ENCODE data around the gene GCN1. TPM values are rescaled to one million over a fixed set of nuclear protein-coding genes. Genes with fewer than 3 reads are reported as not detected.

The GCN1 gene
- total RNA-seq, 1 experiment from 2014 or later, result 117 TPM

- Mint-ChIP-seq H3K27me3 (ENCODE audit: insufficient read depth, unreplicated experiment) (no peaks in the 10 kb centered on the region), H3K9me3 (ENCODE audit: unreplicated experiment) (no peaks in the 10 kb centered on the region), H3K27ac (ENCODE audit: low read depth, unreplicated experiment) (peak overlapping the region; percentile 79), H3K36me3 (ENCODE audit: insufficient read depth, unreplicated experiment) (peaks cover 23% of the 10 kb centered on the region), H3K4me1 (ENCODE audit: insufficient read depth, unreplicated experiment) (peaks cover 18% of the 10 kb centered on the region), H3K4me3 (ENCODE audit: unreplicated experiment) (no peak overlapping the region)
- BruUV-seq (replicated peaks), result no TSS peak
- intact Hi-C loops (cut with micrococcal nuclease), result loop anchor here (2.0 kb wide), 2 partner anchors 25 to 145 kb away; no protein-coding TSS in a partner anchor
- CTCF ChIA-PET, result interaction anchor here (0.7 to 1.4 kb wide), 8 partner anchors 12 to 146 kb away, joined by 3 to 6 read pairs (median 4); no protein-coding TSS in a partner anchor
- TF ChIP-seq CTCF (IDR thresholded peaks at IDR 0.05; ENCODE audit: unreplicated experiment), result no peak
- DNase-seq (ENCODE audit: unreplicated experiment), result no peak
- POLR2A ChIA-PET, result interaction anchor here (0.6 to 2.0 kb wide), 12 partner anchors 14 to 97 kb away, joined by 3 to 49 read pairs (median 4); partner anchors contain the start of gene BICDL1
Observed at GRCh38 chr12:120085920-120086645, 108.4 kb downstream of the GCN1 start.

- CTCF ChIA-PET, result no interaction called here
- H3K27me3 Mint-ChIP-seq (ENCODE audit: insufficient read depth, unreplicated experiment), result no peaks in the 10 kb centered on the region
- no peak for TF ChIP-seq CTCF (IDR thresholded peaks at IDR 0.05; ENCODE audit: unreplicated experiment)
- POLR2A ChIA-PET, result interaction anchor here (2.7 to 3.5 kb wide), 2 partner anchors 35 to 92 kb away, joined by 15 to 30 read pairs; partner anchors contain the start of genes BICDL1 and RAB35
- H3K9me3 Mint-ChIP-seq (ENCODE audit: unreplicated experiment), result no peaks in the 10 kb centered on the region
- BruUV-seq (replicated peaks), result no TSS peak
- H3K4me1 Mint-ChIP-seq (ENCODE audit: insufficient read depth, unreplicated experiment), result peaks cover 21% of the 10 kb centered on the region
- H3K4me3 Mint-ChIP-seq (ENCODE audit: unreplicated experiment), result no peak overlapping the region
- intact Hi-C loops (cut with micrococcal nuclease), result no loop called here
- peaks cover 25% of the 10 kb centered on the region for H3K36me3 Mint-ChIP-seq (ENCODE audit: insufficient read depth, unreplicated experiment)
- DNase-seq (ENCODE audit: unreplicated experiment), result no peak
- no peak overlapping the region for H3K27ac Mint-ChIP-seq (ENCODE audit: low read depth, unreplicated experiment)
Observed at GRCh38 chr12:120081641-120082040, 112.9 kb downstream of the GCN1 start.

GRCh38 chr12:120079411-120080400, 114.8 kb downstream of the GCN1 start:
- intact Hi-C loops (cut with micrococcal nuclease), result no loop called here
- H3K4me3 Mint-ChIP-seq (ENCODE audit: unreplicated experiment), result no peak overlapping the region
- DNase-seq (ENCODE audit: unreplicated experiment), result peak; percentile 43
- ChIA-PET CTCF (interaction anchor here (0.5 to 1.4 kb wide), 10 partner anchors 8 to 398 kb away, joined by 3 to 5 read pairs (median 3); partner anchors contain the start of gene BICDL1), POLR2A (interaction anchor here (0.6 to 3.5 kb wide), 12 partner anchors 8 to 117 kb away, joined by 3 to 30 read pairs (median 9); partner anchors contain the start of genes BICDL1 and RAB35)
- H3K27ac Mint-ChIP-seq (ENCODE audit: low read depth, unreplicated experiment), result peak overlapping the region; percentile 6
- no peak for TF ChIP-seq CTCF (IDR thresholded peaks at IDR 0.05; ENCODE audit: unreplicated experiment)
- BruUV-seq (replicated peaks), result no TSS peak
- no peaks in the 10 kb centered on the region for H3K9me3 Mint-ChIP-seq (ENCODE audit: unreplicated experiment)
- H3K36me3 Mint-ChIP-seq (ENCODE audit: insufficient read depth, unreplicated experiment), result peaks cover 25% of the 10 kb centered on the region
- H3K27me3 Mint-ChIP-seq (ENCODE audit: insufficient read depth, unreplicated experiment), result no peaks in the 10 kb centered on the region
- H3K4me1 Mint-ChIP-seq (ENCODE audit: insufficient read depth, unreplicated experiment), result peaks cover 15% of the 10 kb centered on the region
